NCI-H524 treated with DMSO at 0.1 percent for 48 hours (cell line): ENCODE results near the gene COLEC11.
"Not testable (repeated sequence)": the region's sequence is repeated elsewhere in the genome, so short reads cannot be mapped to it uniquely, and the experiment has no call there.

Experiments used
- DNase-seq: peaks from one replicate; lab custom pipeline; 2025; lab: John Stamatoyannopoulos, UW

The COLEC11 gene

GRCh38 chr2:3594493-3595281 lies at the start of gene COLEC11:
Gene COLEC11 (plus strand): TSS chr2:3595112. CDS start chr2:3604341, 9,229 bp downstream.
- DNase-seq: no peak

- no peak for DNase-seq
These were observed 49.0 kb upstream of the COLEC11 start for GRCh38 chr2:3545788-3546478.

GRCh38 chr2:3547915-3548314 lies 47.0 kb upstream of the COLEC11 start:
- no peak for DNase-seq

GRCh38 chr2:3553946-3554345 lies 41.0 kb upstream of the COLEC11 start:
- no peak for DNase-seq

- no peak for DNase-seq
These were observed 37.2 kb upstream of the COLEC11 start for GRCh38 chr2:3557639-3558204.

GRCh38 chr2:3558205-3559014 lies 36.5 kb upstream of the COLEC11 start, which contains the start of gene RNASEH1:
Gene RNASEH1 (minus strand): TSS chr2:3558333. CDS start chr2:3558260, 73 bp downstream.
- DNase-seq: peak; percentile 88

GRCh38 chr2:3563521-3563976 lies 31.4 kb upstream of the COLEC11 start:
- DNase-seq: no peak

GRCh38 chr2:3565117-3565516 lies 29.8 kb upstream of the COLEC11 start:
- no peak for DNase-seq

GRCh38 chr2:3566806-3567205 lies 28.1 kb upstream of the COLEC11 start:
- DNase-seq: no peak

- DNase-seq: not testable (repeated sequence)
These were observed 25.3 kb upstream of the COLEC11 start for GRCh38 chr2:3569656-3570055.

- no peak for DNase-seq
These were observed 23.6 kb upstream of the COLEC11 start for GRCh38 chr2:3571284-3571683.

GRCh38 chr2:3572620-3573019 lies 22.3 kb upstream of the COLEC11 start:
- no peak for DNase-seq

- no peak for DNase-seq
These were observed 20.8 kb upstream of the COLEC11 start for GRCh38 chr2:3574155-3574554.

GRCh38 chr2:3575534-3576262 lies 19.2 kb upstream of the COLEC11 start:
- DNase-seq: no peak

GRCh38 chr2:3576263-3576630 lies 18.7 kb upstream of the COLEC11 start:
- DNase-seq: not testable (repeated sequence)

- DNase-seq: no peak
These were observed 15.9 kb upstream of the COLEC11 start for GRCh38 chr2:3578987-3579386.

GRCh38 chr2:3580449-3580848 lies 14.5 kb upstream of the COLEC11 start:
- DNase-seq: no peak

GRCh38 chr2:3581367-3582262 lies 13.3 kb upstream of the COLEC11 start:
- no peak for DNase-seq

- DNase-seq: no peak
These were observed 10.8 kb upstream of the COLEC11 start for GRCh38 chr2:3584076-3584475.

GRCh38 chr2:3584608-3585260 lies 10.2 kb upstream of the COLEC11 start:
- no peak for DNase-seq
